VCaP (cell line): ENCODE measurements around the gene ADCY6.

Experiments used
- H3K27ac ChIP-seq: fragments of 450-650 bp; 2 replicates; pipeline ENCODE4 v1.5.1; 2017
- TF ChIP-seq, protein P1 (sequence below): fragments of 450-650 bp; conservative IDR thresholded peaks from 2 replicates; pipeline ENCODE4 v1.5.1; 2017; ENCODE audit warnings: mild to moderate bottlenecking, moderate library complexity

The ADCY6 gene

DNA sequence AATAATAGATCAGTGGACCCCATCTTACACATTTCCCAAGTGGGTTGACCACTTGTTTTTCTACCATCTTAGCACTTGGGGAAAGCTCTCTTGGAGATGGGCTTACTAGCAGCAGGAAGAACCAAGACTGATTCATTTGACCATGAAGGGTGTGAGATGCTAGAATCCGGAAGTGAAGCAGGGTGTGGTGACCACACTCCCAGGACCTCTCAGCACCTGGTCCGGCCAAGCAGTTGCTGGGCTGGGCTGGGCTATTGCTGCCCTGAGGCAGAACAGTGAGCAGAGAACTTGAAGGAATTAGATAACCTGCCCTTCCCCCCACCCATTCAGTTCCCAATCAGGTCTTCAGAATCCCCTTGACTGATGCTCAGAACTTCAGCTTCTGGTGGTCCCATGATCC lies 24.4 kb downstream of the ADCY6 start:
- TF ChIP-seq, protein P1, sequence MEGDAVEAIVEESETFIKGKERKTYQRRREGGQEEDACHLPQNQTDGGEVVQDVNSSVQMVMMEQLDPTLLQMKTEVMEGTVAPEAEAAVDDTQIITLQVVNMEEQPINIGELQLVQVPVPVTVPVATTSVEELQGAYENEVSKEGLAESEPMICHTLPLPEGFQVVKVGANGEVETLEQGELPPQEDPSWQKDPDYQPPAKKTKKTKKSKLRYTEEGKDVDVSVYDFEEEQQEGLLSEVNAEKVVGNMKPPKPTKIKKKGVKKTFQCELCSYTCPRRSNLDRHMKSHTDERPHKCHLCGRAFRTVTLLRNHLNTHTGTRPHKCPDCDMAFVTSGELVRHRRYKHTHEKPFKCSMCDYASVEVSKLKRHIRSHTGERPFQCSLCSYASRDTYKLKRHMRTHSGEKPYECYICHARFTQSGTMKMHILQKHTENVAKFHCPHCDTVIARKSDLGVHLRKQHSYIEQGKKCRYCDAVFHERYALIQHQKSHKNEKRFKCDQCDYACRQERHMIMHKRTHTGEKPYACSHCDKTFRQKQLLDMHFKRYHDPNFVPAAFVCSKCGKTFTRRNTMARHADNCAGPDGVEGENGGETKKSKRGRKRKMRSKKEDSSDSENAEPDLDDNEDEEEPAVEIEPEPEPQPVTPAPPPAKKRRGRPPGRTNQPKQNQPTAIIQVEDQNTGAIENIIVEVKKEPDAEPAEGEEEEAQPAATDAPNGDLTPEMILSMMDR = no peak
- no peak overlapping the region for H3K27ac ChIP-seq

DNA sequence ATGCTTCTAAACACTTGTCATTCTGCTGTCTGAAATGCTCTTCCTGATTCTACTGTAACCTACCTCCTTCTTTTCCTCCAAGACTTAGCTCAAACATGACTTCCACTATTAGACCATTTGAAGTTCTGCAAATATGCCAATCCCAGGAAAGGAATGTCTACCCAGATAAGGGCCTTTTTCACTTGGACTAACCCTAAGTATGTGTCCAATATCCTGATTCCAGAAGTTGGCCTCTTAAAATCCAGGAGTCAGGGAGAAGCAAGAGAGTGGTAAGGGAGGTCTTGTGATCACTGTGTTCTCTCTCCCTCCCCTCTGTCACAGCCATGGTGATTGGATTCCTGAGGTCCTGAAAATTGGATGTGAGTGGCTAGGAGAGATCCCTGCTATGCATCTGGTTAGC lies 30.2 kb downstream of the ADCY6 start:
- TF ChIP-seq, protein P1 = no peak
- no peak overlapping the region for H3K27ac ChIP-seq

GRCh38 chr12:48758186-48758585 lies 30.7 kb downstream of the ADCY6 start:
- TF ChIP-seq, protein P1 = no peak
- H3K27ac ChIP-seq = no peak overlapping the region

DNA sequence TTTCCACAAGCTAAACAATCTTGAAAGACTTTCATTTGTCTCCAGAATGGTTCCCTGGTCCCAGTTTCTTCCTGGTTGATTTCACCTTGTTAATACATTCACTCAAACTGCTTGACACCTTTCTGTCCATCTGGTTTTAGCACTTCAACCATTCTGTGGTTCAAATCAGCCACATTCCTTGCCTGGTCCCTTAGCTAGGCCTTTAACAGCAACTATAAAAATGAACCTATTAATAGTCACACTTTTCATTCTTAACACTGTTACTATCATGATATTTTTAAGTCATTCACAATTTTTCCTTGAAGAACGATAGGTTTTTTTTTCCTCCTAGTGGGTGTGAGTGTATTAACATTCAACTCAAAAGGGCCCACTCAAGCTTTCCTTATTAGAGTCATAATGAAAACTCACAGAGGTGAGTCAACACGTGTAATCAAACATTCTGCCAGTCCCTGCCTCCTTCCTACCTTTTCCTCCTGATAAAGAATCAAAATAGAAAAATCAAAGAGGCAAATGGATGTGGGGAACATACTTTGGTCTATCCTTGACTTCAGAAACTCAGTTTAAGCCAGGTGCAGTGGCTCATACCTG lies 38.0 kb downstream of the ADCY6 start:
- no peak overlapping the region for H3K27ac ChIP-seq
- TF ChIP-seq, protein P1 = no peak

GRCh38 chr12:48750215-48750614 lies 38.7 kb downstream of the ADCY6 start:
- no peak overlapping the region for H3K27ac ChIP-seq
- TF ChIP-seq, protein P1 = no peak

- TF ChIP-seq, protein P1 = no peak
- H3K27ac ChIP-seq = no peak overlapping the region
These were observed 44.5 kb downstream of the ADCY6 start for GRCh38 chr12:48744251-48745008.

DNA sequence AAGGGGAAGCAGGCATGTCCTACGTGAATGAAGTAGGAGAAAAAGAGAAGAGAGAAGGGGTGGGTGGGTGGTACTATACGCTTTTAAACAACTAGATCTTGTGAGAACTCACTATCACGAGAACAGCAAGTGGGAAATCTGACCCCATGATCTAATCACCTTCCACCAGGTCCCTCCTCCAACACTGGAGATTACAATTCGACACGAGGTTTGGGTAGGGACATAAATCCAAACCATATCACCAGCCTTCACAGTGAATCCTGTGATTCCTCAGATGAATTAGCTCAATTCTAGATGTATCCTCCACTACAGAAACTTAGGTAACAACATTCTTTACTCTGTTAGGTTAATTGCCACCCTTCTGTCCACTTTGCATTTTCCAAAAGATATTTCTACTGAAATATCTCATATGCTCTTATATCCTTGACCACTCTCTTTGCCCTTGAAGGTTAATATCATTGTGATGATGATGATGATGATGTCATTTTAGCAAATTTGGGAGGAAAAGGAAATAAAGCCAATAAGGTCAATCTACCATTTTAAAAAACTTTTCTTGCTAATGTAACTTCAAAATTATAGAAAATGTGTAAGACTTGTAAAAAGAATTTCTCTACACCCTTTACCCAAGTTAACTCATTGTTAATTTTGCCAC lies 49.1 kb downstream of the ADCY6 start:
- TF ChIP-seq, protein P1 = no peak
- no peak overlapping the region for H3K27ac ChIP-seq
